ENCODE results near the gene BLOC1S2. TPM values are rescaled to one million over a fixed set of nuclear protein-coding genes. Genes with fewer than 3 reads are reported as not detected.
"Not testable (repeated sequence)": the region's sequence is repeated elsewhere in the genome, so short reads cannot be mapped to it uniquely, and the experiment has no call there.

BLOC1S2 gene
- total RNA-seq, 1 donor, result 58.0 TPM

DNA sequence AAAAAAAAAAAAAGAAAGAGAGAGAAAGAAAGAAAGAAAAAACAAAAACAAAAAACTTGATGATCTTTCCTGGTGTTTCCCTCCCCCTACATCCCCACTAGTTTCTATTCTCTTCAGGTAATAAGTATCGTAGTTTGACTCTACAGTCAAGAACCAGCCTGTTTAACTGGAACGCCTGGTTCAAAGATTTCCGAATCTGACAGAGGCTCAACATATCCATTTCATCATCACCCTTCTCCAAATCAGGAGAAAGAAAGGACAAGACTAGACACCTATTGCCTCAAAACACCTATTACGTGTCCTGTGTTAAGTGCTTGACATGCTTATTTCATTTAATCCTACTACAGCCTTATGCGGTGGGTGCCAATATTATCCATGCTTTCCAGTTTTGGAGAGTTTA is 20.4 kb upstream of the BLOC1S2 start:
- H3K4me3 ChIP-seq (ENCODE audit: low read length), result no peak overlapping the region

DNA sequence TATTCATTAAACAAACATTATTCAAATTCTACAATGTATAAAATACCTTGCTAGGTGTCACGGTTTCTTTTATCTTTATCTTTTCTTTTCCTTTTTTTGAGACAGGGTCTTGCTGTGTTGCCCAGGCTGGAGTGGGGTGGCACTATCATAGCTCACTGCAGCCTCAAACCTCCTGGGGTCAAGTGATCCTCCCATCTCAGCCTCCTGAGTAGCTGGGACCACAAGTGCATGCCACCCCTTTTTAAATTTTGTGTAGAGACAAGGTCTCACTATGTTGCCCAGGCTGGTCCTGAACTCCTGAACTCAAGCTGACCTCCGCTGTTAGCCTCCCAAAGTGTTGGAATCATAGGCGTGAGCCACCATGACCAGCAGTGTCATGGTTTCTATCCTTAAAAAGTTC is 17.9 kb upstream of the BLOC1S2 start:
- Histone ChIP-seq H3K4me3 (ENCODE audit: low read length) (no peak overlapping the region), H3K9me3 (ENCODE audit: low read depth, low read length) (no peaks in the 10 kb centered on the region), H3K4me1 (ENCODE audit: insufficient read depth, low read length) (no peaks in the 10 kb centered on the region), H3K27me3 (ENCODE audit: insufficient read depth, low read length) (no peaks in the 10 kb centered on the region)

More for the DNA sequence above, 20.4 kb upstream of the BLOC1S2 start:
- peaks cover under 1% of the 10 kb centered on the region for H3K27me3 ChIP-seq (ENCODE audit: insufficient read depth, low read length)
- no peaks in the 10 kb centered on the region for H3K9me3 ChIP-seq (ENCODE audit: low read depth, low read length)
- H3K4me1 ChIP-seq (ENCODE audit: insufficient read depth, low read length), result no peaks in the 10 kb centered on the region

DNA sequence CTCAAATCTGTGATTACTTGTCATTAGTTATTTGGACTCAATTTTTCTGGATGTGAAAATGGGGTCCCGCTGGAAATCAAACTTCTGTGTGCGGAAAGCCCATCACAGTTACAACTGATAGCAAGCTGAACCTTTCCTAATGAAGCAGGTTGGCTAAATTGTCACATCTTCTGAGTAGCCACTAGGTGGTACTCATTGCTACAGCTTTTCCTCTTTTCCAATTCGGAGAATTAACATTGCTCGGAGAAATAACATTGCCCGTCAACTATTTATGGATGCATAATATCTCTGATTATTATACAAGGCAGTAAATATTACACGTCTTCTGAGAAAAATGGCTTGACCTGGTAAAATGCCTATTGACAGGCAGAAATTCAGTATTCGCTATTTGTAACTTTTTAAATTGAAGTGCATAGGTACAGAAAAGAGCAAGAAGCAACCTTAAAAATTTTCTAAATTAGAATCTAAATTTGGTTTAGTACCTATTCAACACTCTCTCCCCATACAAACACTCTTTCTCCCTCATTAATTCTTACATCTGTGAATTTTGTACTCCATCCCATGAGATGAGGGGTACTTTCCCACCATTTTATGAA is 17.3 kb upstream of the BLOC1S2 start:
- H3K9me3 ChIP-seq (ENCODE audit: low read depth, low read length), result no peaks in the 10 kb centered on the region
- H3K27me3 ChIP-seq (ENCODE audit: insufficient read depth, low read length), result no peaks in the 10 kb centered on the region
- H3K4me3 ChIP-seq (ENCODE audit: low read length), result no peak overlapping the region
- H3K4me1 ChIP-seq (ENCODE audit: insufficient read depth, low read length), result no peaks in the 10 kb centered on the region

DNA sequence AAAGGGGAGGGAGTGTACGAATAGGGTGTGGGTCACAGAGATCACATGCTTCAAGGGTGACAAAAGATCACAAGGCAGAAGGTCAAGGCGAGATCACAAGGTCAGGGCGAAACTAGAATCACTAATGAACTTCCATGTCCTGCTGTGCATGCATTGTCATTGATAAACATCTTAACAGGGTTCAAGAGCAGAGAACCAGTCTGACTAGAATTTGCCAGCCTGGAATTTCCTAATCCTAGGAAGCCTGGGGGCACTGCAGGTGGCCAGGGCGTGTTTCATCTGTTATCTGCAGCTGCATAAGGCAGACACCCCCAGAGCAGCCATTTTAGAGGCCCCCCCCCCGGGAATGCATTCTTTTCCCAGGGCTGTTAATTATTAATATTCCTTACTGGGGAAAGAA is 14.6 kb upstream of the BLOC1S2 start:
- not testable (repeated sequence) for H3K27me3 ChIP-seq (ENCODE audit: insufficient read depth, low read length); H3K4me3 ChIP-seq (ENCODE audit: low read length); H3K4me1 ChIP-seq (ENCODE audit: insufficient read depth, low read length); H3K9me3 ChIP-seq (ENCODE audit: low read depth, low read length)

DNA sequence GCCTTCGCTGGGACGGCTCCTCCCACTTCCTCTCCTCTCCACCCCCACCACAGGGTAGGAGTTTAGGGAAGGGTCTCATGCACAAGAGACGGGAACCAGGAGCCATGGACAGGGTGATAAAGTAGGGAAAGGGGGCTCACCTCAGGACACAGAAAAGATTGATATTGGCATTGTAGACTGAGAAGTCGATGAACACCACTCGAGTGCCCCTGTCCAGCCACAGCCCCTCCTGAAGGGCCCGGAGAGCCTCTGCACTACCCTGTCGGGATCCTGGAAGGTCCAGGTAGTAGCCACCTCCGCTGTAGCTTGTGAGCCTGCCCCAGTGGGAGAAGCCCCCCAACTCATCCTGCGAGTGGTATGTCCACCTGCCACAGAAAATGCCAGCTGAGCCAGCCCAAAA is 10.8 kb upstream of the BLOC1S2 start:
- H3K4me1 ChIP-seq (ENCODE audit: insufficient read depth, low read length), result peaks cover 10% of the 10 kb centered on the region
- peaks cover 9% of the 10 kb centered on the region for H3K27me3 ChIP-seq (ENCODE audit: insufficient read depth, low read length)
- no peaks in the 10 kb centered on the region for H3K9me3 ChIP-seq (ENCODE audit: low read depth, low read length)
- no peak overlapping the region for H3K4me3 ChIP-seq (ENCODE audit: low read length)

DNA sequence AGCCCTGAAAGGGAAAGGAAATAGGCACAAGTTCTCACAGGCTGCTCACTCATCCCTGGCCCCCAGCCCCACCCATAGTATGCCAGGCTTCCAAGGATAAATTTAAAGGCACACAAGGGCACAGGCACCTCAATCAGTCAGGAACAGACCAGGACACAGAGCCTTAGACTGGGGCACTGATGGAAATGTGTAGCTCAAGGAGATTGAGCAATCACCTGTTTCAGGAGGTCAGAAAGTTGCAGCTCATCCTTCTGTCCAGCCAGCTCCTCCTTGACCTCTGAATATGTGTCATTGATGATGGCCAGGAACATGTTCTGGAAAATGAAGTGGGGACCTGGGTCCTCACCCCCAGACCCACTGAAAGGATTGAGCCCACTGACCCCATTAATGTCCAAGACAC is 6.6 kb upstream of the BLOC1S2 start:
- Histone ChIP-seq H3K9me3 (ENCODE audit: low read depth, low read length) (no peaks in the 10 kb centered on the region), H3K4me1 (ENCODE audit: insufficient read depth, low read length) (peaks cover 37% of the 10 kb centered on the region), H3K4me3 (ENCODE audit: low read length) (no peak overlapping the region), H3K27me3 (ENCODE audit: insufficient read depth, low read length) (peaks cover 6% of the 10 kb centered on the region)

DNA sequence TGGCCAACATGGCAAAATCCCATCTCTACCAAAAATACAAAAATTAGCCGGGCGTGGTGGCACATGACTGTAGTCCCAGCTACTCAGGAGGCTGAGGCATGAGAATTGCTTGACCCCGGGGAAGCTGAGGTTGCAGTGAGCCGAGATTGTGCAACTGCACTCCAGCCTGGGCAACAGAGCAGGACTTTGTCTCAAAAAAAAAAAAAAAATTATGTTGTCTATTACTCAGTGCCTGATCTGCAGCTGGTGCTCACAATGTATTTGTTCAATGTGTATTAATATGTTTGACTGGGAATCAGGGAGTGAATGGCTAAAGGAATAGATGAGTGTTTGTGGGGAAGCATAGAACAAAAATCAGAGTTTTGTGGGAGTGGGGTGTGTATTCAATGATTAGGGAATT is 5.8 kb upstream of the BLOC1S2 start:
- not testable (repeated sequence) for H3K27me3 ChIP-seq (ENCODE audit: insufficient read depth, low read length); H3K9me3 ChIP-seq (ENCODE audit: low read depth, low read length); H3K4me3 ChIP-seq (ENCODE audit: low read length)
- peaks cover 38% of the 10 kb centered on the region for H3K4me1 ChIP-seq (ENCODE audit: insufficient read depth, low read length)

DNA sequence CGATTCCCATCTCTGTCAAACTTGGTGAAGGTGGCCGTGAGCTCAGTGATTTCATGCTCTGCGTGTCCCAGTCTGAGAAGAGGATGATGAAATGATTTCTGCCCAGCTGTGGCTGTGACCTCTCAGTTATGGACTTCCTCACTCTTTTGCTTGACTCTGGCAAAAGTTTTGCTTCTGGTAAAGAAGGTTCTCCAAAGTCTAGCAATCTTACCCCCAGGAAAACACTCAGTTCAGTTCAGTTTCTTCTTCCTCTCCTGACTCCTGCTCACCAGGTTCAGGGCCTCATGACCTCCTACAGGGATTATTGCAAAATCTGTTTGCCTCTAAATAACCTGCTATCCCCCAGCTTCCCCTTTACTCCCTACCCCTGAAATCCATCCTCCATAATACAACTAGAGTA is 4.9 kb upstream of the BLOC1S2 start:
- Histone ChIP-seq H3K4me3 (ENCODE audit: low read length) (no peak overlapping the region), H3K27me3 (ENCODE audit: insufficient read depth, low read length) (peaks cover 6% of the 10 kb centered on the region), H3K9me3 (ENCODE audit: low read depth, low read length) (no peaks in the 10 kb centered on the region), H3K4me1 (ENCODE audit: insufficient read depth, low read length) (peaks cover 45% of the 10 kb centered on the region)

DNA sequence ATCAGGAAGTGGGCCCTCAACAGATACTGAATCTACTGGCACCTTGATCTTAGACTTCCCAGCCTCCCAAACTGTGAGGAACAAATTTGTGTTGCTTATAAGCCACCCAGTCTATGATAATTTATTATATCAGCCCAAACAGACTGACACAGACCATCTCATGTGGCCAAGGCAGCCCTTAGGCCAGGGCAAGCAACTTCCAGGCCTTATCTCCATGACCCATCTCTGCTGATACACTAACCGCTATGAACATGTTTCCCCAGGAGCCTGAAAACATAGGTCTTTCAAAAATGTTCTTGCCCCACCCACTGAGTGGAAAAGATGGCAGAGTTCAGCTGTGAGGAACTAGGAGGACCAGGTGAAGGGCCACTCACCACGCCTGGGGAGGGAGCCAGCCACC is 3.2 kb upstream of the BLOC1S2 start:
- Histone ChIP-seq H3K4me3 (ENCODE audit: low read length) (no peak overlapping the region), H3K9me3 (ENCODE audit: low read depth, low read length) (no peaks in the 10 kb centered on the region), H3K27me3 (ENCODE audit: insufficient read depth, low read length) (peaks cover 3% of the 10 kb centered on the region), H3K4me1 (ENCODE audit: insufficient read depth, low read length) (peaks cover 60% of the 10 kb centered on the region)

DNA sequence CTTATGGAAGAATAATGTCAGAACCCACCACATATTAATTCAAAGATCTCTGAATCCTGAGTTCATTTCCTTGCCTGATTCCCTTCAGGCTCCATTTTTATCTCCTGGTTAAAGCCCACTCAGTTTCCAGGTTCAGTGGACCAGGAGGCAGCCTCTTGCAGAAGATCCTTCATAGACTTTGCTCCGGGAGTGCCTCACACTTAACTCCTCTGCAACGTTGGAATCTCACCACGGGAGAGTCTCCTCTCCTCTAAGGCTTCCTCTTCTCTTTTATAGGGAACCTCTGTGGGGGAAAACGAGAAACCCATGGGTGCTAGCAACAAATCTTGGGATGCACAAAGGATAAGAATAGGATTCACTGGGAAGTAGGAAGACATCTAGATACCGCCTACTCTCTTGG is 1.7 kb upstream of the BLOC1S2 start:
- peaks cover 73% of the 10 kb centered on the region for H3K4me1 ChIP-seq (ENCODE audit: insufficient read depth, low read length)
- H3K4me3 ChIP-seq (ENCODE audit: low read length), result no peak overlapping the region
- no peaks in the 10 kb centered on the region for H3K9me3 ChIP-seq (ENCODE audit: low read depth, low read length)
- H3K27me3 ChIP-seq (ENCODE audit: insufficient read depth, low read length), result no peaks in the 10 kb centered on the region

DNA sequence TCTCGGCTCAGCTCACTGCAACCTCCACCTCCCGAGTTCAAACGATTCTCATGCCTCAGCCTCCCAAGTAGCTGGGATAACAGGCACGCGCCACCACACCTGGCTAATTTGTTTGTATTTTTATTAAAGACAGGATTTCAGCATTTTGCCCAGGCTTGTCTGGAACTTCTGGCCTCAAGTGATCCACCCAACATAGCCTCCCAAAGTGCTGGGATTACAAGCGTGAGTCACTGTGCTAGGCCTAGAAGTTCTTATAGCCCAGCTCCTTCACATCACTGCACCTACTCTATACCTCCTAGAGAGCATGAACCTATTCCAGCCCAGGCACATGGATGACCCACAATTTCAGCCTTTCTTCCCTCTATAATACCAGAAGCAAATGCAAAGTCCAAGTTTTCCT is 1.3 kb upstream of the BLOC1S2 start:
- no peaks in the 10 kb centered on the region for H3K9me3 ChIP-seq (ENCODE audit: low read depth, low read length)
- no peaks in the 10 kb centered on the region for H3K27me3 ChIP-seq (ENCODE audit: insufficient read depth, low read length)
- peaks cover 73% of the 10 kb centered on the region for H3K4me1 ChIP-seq (ENCODE audit: insufficient read depth, low read length)
- H3K4me3 ChIP-seq (ENCODE audit: low read length), result no peak overlapping the region

DNA sequence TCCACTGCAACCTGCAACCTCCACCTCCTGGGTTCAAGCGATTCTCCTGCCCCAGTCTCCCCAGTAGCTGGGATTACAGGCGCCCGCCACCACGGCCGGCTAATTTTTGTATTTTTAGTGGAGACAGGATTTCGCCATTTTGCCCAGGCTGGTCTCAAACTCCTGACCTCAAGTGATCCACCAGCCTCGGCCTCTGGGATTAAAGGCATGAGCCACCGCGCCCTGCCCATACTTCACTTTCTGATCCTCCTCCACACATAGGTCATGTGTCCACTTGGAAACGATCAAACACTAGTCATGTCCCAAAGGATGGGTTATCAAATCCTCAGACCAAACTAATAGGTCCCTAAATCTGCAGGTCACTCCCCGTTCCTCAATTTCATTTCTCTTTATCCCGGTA is 1.2 kb downstream of the BLOC1S2 start:
- H3K9me3 ChIP-seq (ENCODE audit: low read depth, low read length); H3K27me3 ChIP-seq (ENCODE audit: insufficient read depth, low read length): not testable (repeated sequence)
- Histone ChIP-seq H3K4me3 (ENCODE audit: low read length) (peak overlapping the region; percentile 99), H3K4me1 (ENCODE audit: insufficient read depth, low read length) (peaks cover 57% of the 10 kb centered on the region)

DNA sequence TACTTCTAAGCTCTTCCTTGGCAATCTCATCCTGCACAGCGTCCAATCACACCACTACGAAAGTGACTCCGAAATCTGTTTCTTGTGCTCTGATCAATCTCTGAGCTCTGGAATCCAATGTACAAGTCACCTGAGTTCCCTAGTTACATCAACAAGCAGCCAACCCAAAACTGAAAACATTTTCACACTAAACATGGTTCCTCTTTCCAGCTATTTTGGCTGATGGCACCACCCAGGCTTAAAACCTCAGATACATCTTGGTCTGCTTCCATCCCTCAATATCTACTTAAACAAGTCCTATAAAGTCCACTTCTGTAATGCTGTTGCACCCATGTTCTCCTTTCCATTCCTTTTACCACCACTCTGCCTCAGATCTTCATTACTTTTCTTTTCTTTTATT is 3.6 kb downstream of the BLOC1S2 start:
- no peaks in the 10 kb centered on the region for H3K27me3 ChIP-seq (ENCODE audit: insufficient read depth, low read length)
- no peaks in the 10 kb centered on the region for H3K9me3 ChIP-seq (ENCODE audit: low read depth, low read length)
- H3K4me1 ChIP-seq (ENCODE audit: insufficient read depth, low read length), result peaks cover 49% of the 10 kb centered on the region
- H3K4me3 ChIP-seq (ENCODE audit: low read length), result no peak overlapping the region

DNA sequence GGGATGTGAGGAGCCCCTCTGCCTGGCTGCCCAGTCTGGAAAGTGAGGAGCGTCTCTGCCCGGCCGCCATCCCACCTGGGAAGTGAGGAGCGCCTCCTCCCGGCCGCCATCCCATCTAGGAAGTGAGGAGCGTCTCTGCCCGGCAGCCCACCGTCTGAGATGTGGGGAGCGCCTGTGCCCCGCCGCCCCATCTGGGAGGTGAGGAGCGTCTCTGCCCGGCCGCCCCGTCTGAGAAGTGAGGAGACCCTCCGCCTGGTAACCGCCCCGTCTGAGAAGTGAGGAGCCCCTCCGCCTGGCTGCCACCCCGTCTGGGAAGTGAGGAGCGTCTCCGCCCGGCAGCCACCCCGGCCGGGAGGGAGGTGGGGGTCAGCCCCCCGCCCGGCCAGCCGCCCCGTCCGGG is 9.5 kb downstream of the BLOC1S2 start:
- H3K27me3 ChIP-seq (ENCODE audit: insufficient read depth, low read length); H3K4me3 ChIP-seq (ENCODE audit: low read length); H3K4me1 ChIP-seq (ENCODE audit: insufficient read depth, low read length); H3K9me3 ChIP-seq (ENCODE audit: low read depth, low read length): not testable (repeated sequence)

DNA sequence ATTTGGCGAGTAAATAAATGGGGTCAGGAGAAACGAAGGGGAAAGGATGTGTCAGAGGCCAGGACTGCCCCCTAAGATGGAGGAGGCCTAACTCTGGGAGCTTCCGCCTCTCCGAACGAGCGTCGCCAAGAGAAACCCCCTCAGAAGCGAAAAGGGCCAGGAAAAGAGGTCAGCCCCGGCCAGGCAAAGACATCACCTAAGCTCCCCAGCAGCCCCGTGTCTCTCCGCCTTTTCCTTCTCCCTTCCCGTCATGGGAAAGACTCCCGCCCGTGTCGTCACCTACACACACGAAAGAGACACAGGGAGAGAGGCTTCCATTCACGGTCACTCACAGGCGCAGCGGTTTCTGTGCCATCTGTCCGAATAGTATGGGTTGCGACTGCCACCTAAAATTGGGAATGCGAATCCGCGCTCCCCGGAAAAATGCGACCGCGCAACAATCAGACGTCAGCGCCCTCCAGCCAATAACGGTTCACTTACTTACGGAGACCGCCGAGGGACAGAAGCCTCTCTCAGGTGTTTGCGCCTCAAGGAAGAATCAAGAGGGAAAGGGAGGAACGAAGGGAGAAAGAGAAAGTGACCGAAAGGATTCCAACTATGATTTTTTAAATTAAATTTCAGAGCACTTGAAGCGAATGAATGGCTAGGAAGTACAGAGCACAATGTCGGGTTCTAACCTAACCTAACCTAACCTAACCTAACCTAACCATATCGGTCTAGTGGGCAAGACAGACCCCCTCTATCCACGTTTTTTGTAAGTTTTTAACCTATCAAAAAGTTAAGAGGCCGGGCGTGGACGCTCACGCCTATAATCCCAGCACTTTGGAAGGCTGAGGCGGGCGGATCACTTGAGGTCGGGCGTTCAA is 19.0 kb downstream of the BLOC1S2 start, which contains the start of gene CWF19L1:
TSS of gene CWF19L1 (minus strand) at position 400 of the 866 bp plus-strand sequence. CDS start at position 355, 45 bp downstream.
- peaks cover 35% of the 10 kb centered on the region for H3K4me1 ChIP-seq (ENCODE audit: insufficient read depth, low read length)
- peak within 1 kb of the TSS; percentile 79 for H3K4me3 ChIP-seq (ENCODE audit: low read length)
- no peaks in the 10 kb centered on the region for H3K27me3 ChIP-seq (ENCODE audit: insufficient read depth, low read length)
- H3K9me3 ChIP-seq (ENCODE audit: low read depth, low read length), result no peaks in the 10 kb centered on the region

Measured in mononuclear cell (primary cell).